Fibroblast of the aortic adventitia (primary cell): ENCODE measurements around the gene ATXN10. TPM values are rescaled to one million over a fixed set of nuclear protein-coding genes. Genes with fewer than 3 reads are reported as not detected.
"Not testable (repeated sequence)": the region's sequence is repeated elsewhere in the genome, so short reads cannot be mapped to it uniquely, and the experiment has no call there.

Experiments used
- DNase-seq: peaks from one replicate; pipeline ENCODE4 v3.0.0-alpha.2; 2010; ENCODE audit warnings: low read depth
- H3K4me3 ChIP-seq: 2 replicates; pipeline ENCODE4 v1.5.1; 2011; ENCODE audit warnings: low read depth, mild to moderate bottlenecking, control low read depth, low read length, moderate library complexity
- CTCF ChIP-seq: IDR thresholded peaks from 2 replicates; pipeline ENCODE4 v1.5.1; 2011; ENCODE audit warnings: mild to moderate bottlenecking, low read length, control low read depth, inconsistent platforms; ENCODE audit not compliant: insufficient read depth
- total RNA-seq: library from RNA; depleted of rRNA; stranded (reverse); fragments of >200 nt; gene quantifications from 2 replicates; pipeline ENCODE4 v1.2.3, GENCODE V29; 2012; ENCODE audit warnings: low replicate concordance

The ATXN10 gene
- total RNA-seq, 1 donor, result 130 TPM

GRCh38 chr22:45793161-45793560 lies 121.5 kb downstream of the ATXN10 start:
- DNase-seq, result no peak
- TF ChIP-seq CTCF, result no peak
- H3K4me3 ChIP-seq, result no peak overlapping the region

- no peak for DNase-seq
Measured at GRCh38 chr22:45793892-45794291, 122.3 kb downstream of the ATXN10 start.

GRCh38 chr22:45796009-45796408 lies 124.4 kb downstream of the ATXN10 start:
- DNase-seq, H3K4me3 ChIP-seq: not testable (repeated sequence)

More at GRCh38 chr22:45793892-45794291, 122.3 kb downstream of the ATXN10 start:
- TF ChIP-seq CTCF, result no peak
- H3K4me3 ChIP-seq, result no peak overlapping the region

GRCh38 chr22:45799291-45799690 lies 127.7 kb downstream of the ATXN10 start:
- no peak for TF ChIP-seq CTCF
- H3K4me3 ChIP-seq, result no peak overlapping the region
- no peak for DNase-seq

- DNase-seq, result no peak
- TF ChIP-seq CTCF, result no peak
- H3K4me3 ChIP-seq, result no peak overlapping the region
Measured at GRCh38 chr22:45802054-45802453, 130.4 kb downstream of the ATXN10 start.

- no peak for TF ChIP-seq CTCF
- H3K4me3 ChIP-seq, result no peak overlapping the region
- peak; percentile 40 for DNase-seq
Measured at GRCh38 chr22:45804319-45804985, 132.8 kb downstream of the ATXN10 start.

GRCh38 chr22:45804986-45805325 lies 133.3 kb downstream of the ATXN10 start:
- peak; percentile 98 for DNase-seq
- no peak overlapping the region for H3K4me3 ChIP-seq
- no peak for TF ChIP-seq CTCF
